Measurements from ENCODE around the gene KNSTRN. TPM values are rescaled to one million over a fixed set of nuclear protein-coding genes. Genes with fewer than 3 reads are reported as not detected.

Gene KNSTRN
- total and polyA plus RNA-seq, 9 donors, result 5.8 to 10.7 (median 6.6) TPM

GRCh38 chr15:40366457-40367370, 15.8 kb upstream of the KNSTRN start:
- Histone ChIP-seq H3K27ac (no peak overlapping the region), H3K9me3 (no peaks in the 10 kb centered on the region), H3K4me1 (ENCODE audit: insufficient read depth) (peaks cover 3% of the 10 kb centered on the region), H3K36me3 (no peaks in the 10 kb centered on the region), H3K4me3 (no peak overlapping the region), H3K27me3 (no peaks in the 10 kb centered on the region)
- intact Hi-C loops (cut with DNase I), result loop anchor here in 3 of 4 donors (5.0 to 10.0 kb wide), 3 partner anchors 56 to 82 kb away; partner anchors contain the start of gene ANKRD63 (in 1 of the 3)
- 74 to 90% (median 86%) methylated on average over 14 of the region's 14 CpGs for WGBS, 3 donors
- TF ChIP-seq EP300 (IDR thresholded peaks at IDR 0.05), result no peak
- TF ChIP-seq POLR2A (IDR thresholded peaks at IDR 0.05), result no peak
- no peak for TF ChIP-seq CTCF (IDR thresholded peaks at IDR 0.05)
- DNase-seq, result peak in 2 of 5 donors; percentile 34 to 60

- 72 to 85% (median 83%) methylated on average over 5 of the region's 5 CpGs for WGBS, 3 donors
Observed at GRCh38 chr15:40367371-40367685, 15.2 kb upstream of the KNSTRN start.

GRCh38 chr15:40367686-40368611, 14.6 kb upstream of the KNSTRN start:
- peak overlapping the region; percentile 22 for H3K4me3 ChIP-seq
- H3K27ac ChIP-seq, result no peak overlapping the region
- 9 to 16% (median 10%) methylated on average over 48 to 91 of the region's 91 CpGs for WGBS, 3 donors
- no peaks in the 10 kb centered on the region for H3K9me3 ChIP-seq
- DNase-seq, result peak; percentile 76 to 88 (median 80)
- no peaks in the 10 kb centered on the region for H3K36me3 ChIP-seq
- no peaks in the 10 kb centered on the region for H3K27me3 ChIP-seq
- TF ChIP-seq CTCF (IDR thresholded peaks at IDR 0.05) (peak; percentile 71 to 92 (median 89)), EP300 (IDR thresholded peaks at IDR 0.05) (no peak)
- H3K4me1 ChIP-seq (ENCODE audit: insufficient read depth), result peaks cover 3% of the 10 kb centered on the region
- intact Hi-C loops (cut with DNase I), result loop anchor here in 3 of 4 donors (5.0 to 10.0 kb wide), 3 partner anchors 54 to 83 kb away; partner anchors contain the start of gene ANKRD63 (in 1 of the 3)

More at GRCh38 chr15:40367371-40367685, 15.2 kb upstream of the KNSTRN start:
- no peak for DNase-seq
- Histone ChIP-seq H3K4me1 (ENCODE audit: insufficient read depth) (peaks cover 3% of the 10 kb centered on the region), H3K9me3 (no peaks in the 10 kb centered on the region), H3K27me3 (no peaks in the 10 kb centered on the region), H3K4me3 (no peak overlapping the region), H3K27ac (no peak overlapping the region), H3K36me3 (no peaks in the 10 kb centered on the region)
- no peak for TF ChIP-seq CTCF (IDR thresholded peaks at IDR 0.05)
- no peak for TF ChIP-seq POLR2A (IDR thresholded peaks at IDR 0.05)
- intact Hi-C loops (cut with DNase I), result loop anchor here in 3 of 4 donors (5.0 to 10.0 kb wide), 3 partner anchors 55 to 83 kb away; partner anchors contain the start of gene ANKRD63 (in 1 of the 3)

Measured in ovary (tissue), 9 donors.